Left ventricle myocardium inferior (tissue), 1 donor: ENCODE data around the gene PLCG1. TPM values are rescaled to one million over a fixed set of nuclear protein-coding genes. Genes with fewer than 3 reads are reported as not detected.

ENCODE experiments used
- DNase-seq: peaks from one replicate; pipeline ENCODE4 v3.0.0-alpha.2; 2020
- H3K27ac ChIP-seq: fragments of 200-600 bp; replicated peaks from 2 replicates; pipeline ENCODE4 v1.8.0; 2021
- H3K27me3 ChIP-seq: fragments of 200-600 bp; 2 replicates; pipeline ENCODE4 v1.8.0; 2021; ENCODE audit warnings: low read depth
- H3K36me3 ChIP-seq: fragments of 200-600 bp; 2 replicates; pipeline ENCODE4 v1.8.0; 2021
- H3K4me1 ChIP-seq: fragments of 200-600 bp; 2 replicates; pipeline ENCODE4 v1.8.0; 2021
- H3K4me3 ChIP-seq: fragments of 200-600 bp; 2 replicates; pipeline ENCODE4 v1.8.0; 2021; ENCODE audit warnings: mild to moderate bottlenecking, moderate library complexity
- H3K9me3 ChIP-seq: fragments of 200-600 bp; replicated peaks from 2 replicates; pipeline ENCODE4 v1.8.0; 2021
- CTCF ChIP-seq: fragments of 200-600 bp; IDR thresholded peaks from 2 replicates; pipeline ENCODE4 v1.8.0; 2021; ENCODE audit warnings: antibody characterized with exemption, mild to moderate bottlenecking, borderline replicate concordance
- intact Hi-C: fragments of 100-400 bp; cut with micrococcal nuclease; formaldehyde crosslinking; loops from one replicate; pipeline ENCODE4 v1.11.0; 2022
- total RNA-seq: library from RNA; stranded (reverse); fragmentation: NEBNext Ultra II Directional; extraction: Animal tissue kit (Norgen Biotek cat#: 25700); gene quantifications from one replicate; pipeline ENCODE4 v1.2.1, GENCODE V29; 2021
- donor health status: DM: no; HTN: yes; CAD: no; lungs with severe emphysema.

Gene PLCG1
- total RNA-seq, 1 donor from 2014 or later = 46.1 TPM

- peaks cover 33% of the 10 kb centered on the region for H3K4me1 ChIP-seq
- intact Hi-C loops = no loop called here
Measured at GRCh38 chr20:41219824-41220223, 82.5 kb downstream of the PLCG1 start.

GRCh38 chr20:41221614-41222218, 84.4 kb downstream of the PLCG1 start:
- Histone ChIP-seq H3K9me3 (no peaks in the 10 kb centered on the region), H3K4me3 (no peak overlapping the region), H3K27ac (peak overlapping the region; percentile 50), H3K27me3 (no peaks in the 10 kb centered on the region), H3K36me3 (no peaks in the 10 kb centered on the region), H3K4me1 (peaks cover 33% of the 10 kb centered on the region)
- intact Hi-C loops = no loop called here
- TF ChIP-seq CTCF = no peak
- DNase-seq = no peak

More at GRCh38 chr20:41219824-41220223, 82.5 kb downstream of the PLCG1 start:
- no peak for TF ChIP-seq CTCF
- Histone ChIP-seq H3K36me3 (no peaks in the 10 kb centered on the region), H3K27ac (no peak overlapping the region), H3K9me3 (no peaks in the 10 kb centered on the region), H3K4me3 (no peak overlapping the region), H3K27me3 (no peaks in the 10 kb centered on the region)
- DNase-seq = no peak

GRCh38 chr20:41222296-41222695, 85.0 kb downstream of the PLCG1 start:
- H3K9me3 ChIP-seq = no peaks in the 10 kb centered on the region
- no peaks in the 10 kb centered on the region for H3K27me3 ChIP-seq
- no peaks in the 10 kb centered on the region for H3K36me3 ChIP-seq
- TF ChIP-seq CTCF = no peak
- intact Hi-C loops = no loop called here
- no peak for DNase-seq
- peaks cover 33% of the 10 kb centered on the region for H3K4me1 ChIP-seq
- peak overlapping the region; percentile 50 for H3K27ac ChIP-seq
- H3K4me3 ChIP-seq = no peak overlapping the region

GRCh38 chr20:41222703-41223102, 85.4 kb downstream of the PLCG1 start:
- peak overlapping the region; percentile 50 for H3K27ac ChIP-seq
- H3K9me3 ChIP-seq = no peaks in the 10 kb centered on the region
- no peak for DNase-seq
- intact Hi-C loops = no loop called here
- no peaks in the 10 kb centered on the region for H3K27me3 ChIP-seq
- no peak overlapping the region for H3K4me3 ChIP-seq
- TF ChIP-seq CTCF = no peak
- peaks cover 33% of the 10 kb centered on the region for H3K4me1 ChIP-seq
- H3K36me3 ChIP-seq = no peaks in the 10 kb centered on the region

- DNase-seq = no peak
- Histone ChIP-seq H3K27ac (peak overlapping the region; percentile 35), H3K9me3 (no peaks in the 10 kb centered on the region), H3K36me3 (no peaks in the 10 kb centered on the region), H3K4me3 (no peak overlapping the region), H3K4me1 (peaks cover 33% of the 10 kb centered on the region), H3K27me3 (no peaks in the 10 kb centered on the region)
- TF ChIP-seq CTCF = no peak
- intact Hi-C loops = no loop called here
Measured at GRCh38 chr20:41223112-41223511, 85.8 kb downstream of the PLCG1 start.

GRCh38 chr20:41224281-41224680, 86.9 kb downstream of the PLCG1 start:
- Histone ChIP-seq H3K27ac (no peak overlapping the region), H3K9me3 (no peaks in the 10 kb centered on the region), H3K36me3 (no peaks in the 10 kb centered on the region), H3K4me3 (no peak overlapping the region), H3K4me1 (peaks cover 36% of the 10 kb centered on the region), H3K27me3 (no peaks in the 10 kb centered on the region)
- intact Hi-C loops = no loop called here
- no peak for DNase-seq
- no peak for TF ChIP-seq CTCF
